Karpas-422 (cell line): Measurements from ENCODE around the gene RUSC1. TPM values are rescaled to one million over a fixed set of nuclear protein-coding genes. Genes with fewer than 3 reads are reported as not detected.
"Not testable (repeated sequence)": the region's sequence is repeated elsewhere in the genome, so short reads cannot be mapped to it uniquely, and the experiment has no call there.

Experiments
- DNase-seq: peaks from one replicate; pipeline ENCODE4 v3.0.0-alpha.2; 2015
- H2AFZ ChIP-seq: fragments of 200-600 bp; sonication (generic); 2 replicates; pipeline ENCODE4 v1.6.1; 2014; ENCODE audit warnings: antibody characterized with exemption, low read length, mixed read lengths
- H3K27ac ChIP-seq: fragments of 200-600 bp; sonication (generic); 2 replicates; pipeline ENCODE4 v1.5.1; 2014; ENCODE audit warnings: mild to moderate bottlenecking, low read length, moderate library complexity
- H3K27me3 ChIP-seq: fragments of 200-600 bp; sonication (generic); 2 replicates; pipeline ENCODE4 v1.6.1; 2014; ENCODE audit warnings: low read length, mixed read lengths
- H3K36me3 ChIP-seq: fragments of 200-600 bp; sonication (generic); 2 replicates; pipeline ENCODE4 v1.6.1; 2014; ENCODE audit warnings: low read length, mixed read lengths; ENCODE audit not compliant: insufficient read depth
- H3K4me1 ChIP-seq: fragments of 200-600 bp; sonication (generic); 2 replicates; pipeline ENCODE4 v1.6.1; 2014; ENCODE audit warnings: mild to moderate bottlenecking, low read length, mixed read lengths
- H3K4me2 ChIP-seq: fragments of 200-600 bp; sonication (generic); 2 replicates; pipeline ENCODE4 v1.6.1; 2014; ENCODE audit warnings: low read length, low read depth, mild to moderate bottlenecking; ENCODE audit not compliant: poor library complexity, severe bottlenecking
- H3K4me3 ChIP-seq: fragments of 200-600 bp; sonication (generic); 2 replicates; pipeline ENCODE4 v1.5.1; 2014; ENCODE audit warnings: mild to moderate bottlenecking, antibody characterized with exemption, low read length, mixed read lengths
- H3K79me2 ChIP-seq: fragments of 200-600 bp; sonication (generic); 2 replicates; pipeline ENCODE4 v1.6.1; 2014; ENCODE audit warnings: mild to moderate bottlenecking, low read length, mixed read lengths
- H3K9ac ChIP-seq: fragments of 200-600 bp; sonication (generic); 2 replicates; pipeline ENCODE4 v1.6.0; 2014; ENCODE audit warnings: low read length
- H3K9me2 ChIP-seq: fragments of 200-600 bp; sonication (generic), shearing (Covaris generic); replicated peaks from 2 replicates; pipeline ENCODE4 v1.6.0; 2014; ENCODE audit warnings: mild to moderate bottlenecking, low read length, moderate library complexity; ENCODE audit not compliant: insufficient read depth
- H3K9me3 ChIP-seq: fragments of 300-700, 200-600 bp; sonication (generic); 2 replicates; pipeline ENCODE4 v1.6.1; 2014; ENCODE audit warnings: low read length, mixed read lengths
- H4K20me1 ChIP-seq: fragments of 200-600 bp; sonication (generic); 2 replicates; pipeline ENCODE4 v1.6.1; 2014; ENCODE audit warnings: mild to moderate bottlenecking, antibody characterized with exemption, low read length, low read depth; ENCODE audit not compliant: insufficient read depth
- total RNA-seq: library from RNA; depleted of rRNA; stranded (reverse); fragments of >200 nt; shearing (Covaris generic); gene quantifications from 2 replicates; pipeline ENCODE4 v1.2.3, GENCODE V29; 2014; ENCODE audit warnings: low replicate concordance

Gene RUSC1
- total RNA-seq, 1 experiment from 2014 or later = 9.2 TPM

- H3K9me3 ChIP-seq = no peaks in the 10 kb centered on the region
Observed at GRCh38 chr1:155323729-155324036, 3.0 kb downstream of the RUSC1 start.

GRCh38 chr1:155324037-155324716 is 3.5 kb downstream of the RUSC1 start:
- H3K9me3 ChIP-seq = no peaks in the 10 kb centered on the region
- H2AFZ ChIP-seq = peak overlapping the region; percentile 74; the same call in 1 of the 2 replicates
- H3K4me1 ChIP-seq = peaks cover 40% of the 10 kb centered on the region
- peak overlapping the region; percentile 96 for H3K4me3 ChIP-seq
- no peaks in the 10 kb centered on the region for H3K79me2 ChIP-seq
- H3K36me3 ChIP-seq = peaks cover 3% of the 10 kb centered on the region; the same call in 1 of the 2 replicates
- peak; percentile 97 for DNase-seq
- peak overlapping the region; percentile 98 for H3K4me2 ChIP-seq
- H3K27me3 ChIP-seq = no peaks in the 10 kb centered on the region
- no peaks in the 10 kb centered on the region for H4K20me1 ChIP-seq
- peak overlapping the region; percentile 89 for H3K27ac ChIP-seq
- H3K9me2 ChIP-seq = no peaks in the 10 kb centered on the region
- H3K9ac ChIP-seq = peak overlapping the region; percentile 99

More at GRCh38 chr1:155323729-155324036, 3.0 kb downstream of the RUSC1 start:
- peak; percentile 95 for DNase-seq
- H3K4me1 ChIP-seq = peaks cover 40% of the 10 kb centered on the region
- no peaks in the 10 kb centered on the region for H3K79me2 ChIP-seq
- no peaks in the 10 kb centered on the region for H3K27me3 ChIP-seq
- H2AFZ ChIP-seq = peak overlapping the region; percentile 74; the same call in 1 of the 2 replicates
- H3K9me2 ChIP-seq = no peaks in the 10 kb centered on the region
- H4K20me1 ChIP-seq = no peaks in the 10 kb centered on the region
- H3K9ac ChIP-seq = peak overlapping the region; percentile 99
- peaks cover 8% of the 10 kb centered on the region; the same call in 1 of the 2 replicates for H3K36me3 ChIP-seq
- H3K27ac ChIP-seq = peak overlapping the region; percentile 89
- peak overlapping the region; percentile 98 for H3K4me2 ChIP-seq
- H3K4me3 ChIP-seq = peak overlapping the region; percentile 96

- Histone ChIP-seq H3K9ac (peak overlapping the region; percentile 99), H4K20me1 (no peaks in the 10 kb centered on the region), H3K79me2 (no peaks in the 10 kb centered on the region), H3K4me3 (peak overlapping the region; percentile 96), H3K4me2 (peak overlapping the region; percentile 98), H3K27me3 (no peaks in the 10 kb centered on the region), H2AFZ (no peak overlapping the region), H3K4me1 (peaks cover 40% of the 10 kb centered on the region), H3K36me3 (no peaks in the 10 kb centered on the region), H3K9me2 (no peaks in the 10 kb centered on the region), H3K9me3 (no peaks in the 10 kb centered on the region), H3K27ac (peak overlapping the region; percentile 89)
- no peak for DNase-seq
Observed at GRCh38 chr1:155324717-155325602, 4.3 kb downstream of the RUSC1 start.

- no peaks in the 10 kb centered on the region for H3K79me2 ChIP-seq
- DNase-seq = no peak
- no peaks in the 10 kb centered on the region for H4K20me1 ChIP-seq
- peaks cover 6% of the 10 kb centered on the region; the same call in 1 of the 2 replicates for H3K36me3 ChIP-seq
- no peak overlapping the region for H3K9ac ChIP-seq
- no peaks in the 10 kb centered on the region for H3K9me3 ChIP-seq
- H3K27me3 ChIP-seq = no peaks in the 10 kb centered on the region
- peak overlapping the region; percentile 98 for H3K4me2 ChIP-seq
- peaks cover 43% of the 10 kb centered on the region for H3K4me1 ChIP-seq
- H2AFZ ChIP-seq = no peak overlapping the region
- H3K4me3 ChIP-seq = no peak overlapping the region
- H3K9me2 ChIP-seq = no peaks in the 10 kb centered on the region
- H3K27ac ChIP-seq = no peak overlapping the region
Observed at GRCh38 chr1:155325603-155325893, 4.9 kb downstream of the RUSC1 start.

- Histone ChIP-seq H3K4me3 (no peak overlapping the region), H4K20me1 (no peaks in the 10 kb centered on the region), H3K9me2 (no peaks in the 10 kb centered on the region), H3K9me3 (no peaks in the 10 kb centered on the region), H3K36me3 (peaks cover 11% of the 10 kb centered on the region; the same call in 1 of the 2 replicates), H3K27me3 (no peaks in the 10 kb centered on the region), H2AFZ (no peak overlapping the region), H3K4me1 (peaks cover 43% of the 10 kb centered on the region), H3K4me2 (no peak overlapping the region), H3K79me2 (no peaks in the 10 kb centered on the region), H3K27ac (no peak overlapping the region), H3K9ac (no peak overlapping the region)
- no peak for DNase-seq
Observed at GRCh38 chr1:155326020-155326526, 5.4 kb downstream of the RUSC1 start.

GRCh38 chr1:155326631-155327037 is 5.9 kb downstream of the RUSC1 start:
- Histone ChIP-seq H3K27ac (no peak overlapping the region), H4K20me1 (no peaks in the 10 kb centered on the region), H3K9me2 (no peaks in the 10 kb centered on the region), H3K4me2 (no peak overlapping the region), H2AFZ (no peak overlapping the region), H3K27me3 (no peaks in the 10 kb centered on the region), H3K79me2 (no peaks in the 10 kb centered on the region), H3K9me3 (no peaks in the 10 kb centered on the region), H3K9ac (no peak overlapping the region), H3K4me1 (peaks cover 43% of the 10 kb centered on the region), H3K4me3 (no peak overlapping the region), H3K36me3 (peaks cover 15% of the 10 kb centered on the region; the same call in 1 of the 2 replicates)
- DNase-seq = no peak

GRCh38 chr1:155327981-155328380 is 7.3 kb downstream of the RUSC1 start:
- Histone ChIP-seq H4K20me1 (no peaks in the 10 kb centered on the region), H3K9me2 (no peaks in the 10 kb centered on the region), H3K27me3 (no peaks in the 10 kb centered on the region), H3K9ac (no peak overlapping the region), H3K4me3 (no peak overlapping the region), H3K79me2 (no peaks in the 10 kb centered on the region), H2AFZ (no peak overlapping the region), H3K4me1 (peaks cover 30% of the 10 kb centered on the region), H3K27ac (no peak overlapping the region), H3K36me3 (peaks cover 15% of the 10 kb centered on the region; the same call in 1 of the 2 replicates), H3K9me3 (no peaks in the 10 kb centered on the region), H3K4me2 (no peak overlapping the region)
- no peak for DNase-seq

GRCh38 chr1:155328856-155329255 is 8.2 kb downstream of the RUSC1 start:
- not testable (repeated sequence) for H3K9me2 ChIP-seq, H2AFZ ChIP-seq, DNase-seq

More at GRCh38 chr1:155328856-155329255, 8.2 kb downstream of the RUSC1 start:
- not testable (repeated sequence) for H3K27ac ChIP-seq, H3K27me3 ChIP-seq, H3K4me2 ChIP-seq, H3K9ac ChIP-seq, H4K20me1 ChIP-seq, H3K9me3 ChIP-seq, H3K79me2 ChIP-seq, H3K4me3 ChIP-seq
- Histone ChIP-seq H3K4me1 (peaks cover 28% of the 10 kb centered on the region), H3K36me3 (peaks cover 20% of the 10 kb centered on the region; the same call in 1 of the 2 replicates)
